GM18861 (cell line): Measurements from ENCODE around the gene SPPL2B.
"Not testable (repeated sequence)": the region's sequence is repeated elsewhere in the genome, so short reads cannot be mapped to it uniquely, and the experiment has no call there.

Source experiments
- ATAC-seq: cut with Tn5 transposase; IDR thresholded peaks from one replicate; pipeline ENCODE4 v1.9.1; 2021; ENCODE audit not compliant: unreplicated experiment

Gene SPPL2B

GRCh38 chr19:2374808-2375207 is 46.3 kb downstream of the SPPL2B start:
- ATAC-seq: no peak

- ATAC-seq: no peak
These were observed 47.1 kb downstream of the SPPL2B start for GRCh38 chr19:2375353-2376121.

- no peak for ATAC-seq
These were observed 48.5 kb downstream of the SPPL2B start for GRCh38 chr19:2376784-2377519.

GRCh38 chr19:2380567-2380966 is 52.1 kb downstream of the SPPL2B start:
- ATAC-seq: no peak

GRCh38 chr19:2381148-2381820 is 52.8 kb downstream of the SPPL2B start:
- no peak for ATAC-seq

- no peak for ATAC-seq
These were observed 54.2 kb downstream of the SPPL2B start for GRCh38 chr19:2382530-2383222.

- no peak for ATAC-seq
These were observed 56.7 kb downstream of the SPPL2B start for GRCh38 chr19:2385053-2385721.

GRCh38 chr19:2387367-2388288 is 59.1 kb downstream of the SPPL2B start:
- ATAC-seq: no peak

GRCh38 chr19:2389594-2389993 is 61.1 kb downstream of the SPPL2B start:
- ATAC-seq: no peak

- no peak for ATAC-seq
These were observed 62.7 kb downstream of the SPPL2B start for GRCh38 chr19:2391118-2391725.

- no peak for ATAC-seq
These were observed 63.9 kb downstream of the SPPL2B start for GRCh38 chr19:2392366-2392765.

GRCh38 chr19:2392899-2393298 is 64.4 kb downstream of the SPPL2B start:
- not testable (repeated sequence) for ATAC-seq

GRCh38 chr19:2394054-2394441 is 65.6 kb downstream of the SPPL2B start:
- ATAC-seq: no peak

GRCh38 chr19:2394442-2395292 is 66.2 kb downstream of the SPPL2B start:
- ATAC-seq: no peak

GRCh38 chr19:2395293-2395829 is 66.9 kb downstream of the SPPL2B start:
- ATAC-seq: not testable (repeated sequence)

GRCh38 chr19:2397173-2397572 is 68.7 kb downstream of the SPPL2B start:
- not testable (repeated sequence) for ATAC-seq

- no peak for ATAC-seq
These were observed 70.3 kb downstream of the SPPL2B start for GRCh38 chr19:2398735-2399305.

GRCh38 chr19:2399582-2399981 is 71.1 kb downstream of the SPPL2B start:
- no peak for ATAC-seq
